OCI-LY7 (cell line): ENCODE results near the gene CFAP97D2.

Source experiments
- EZH2phosphoT487 ChIP-seq: fragments of 200-600 bp; sonication (generic); IDR thresholded peaks from 2 replicates; pipeline ENCODE4 v1.6.1; 2018; ENCODE audit warnings: low read depth, borderline replicate concordance, mild to moderate bottlenecking, mixed run types, antibody characterized with exemption, low read length, moderate library complexity, mixed read lengths
- TF ChIP-seq, protein P1 (sequence below): fragments of 200-600 bp; sonication (generic); conservative IDR thresholded peaks from 2 replicates; pipeline ENCODE4 v1.5.1; 2014; ENCODE audit warnings: mild to moderate bottlenecking, antibody characterized with exemption, low read length, moderate library complexity, mixed read lengths

DNA sequence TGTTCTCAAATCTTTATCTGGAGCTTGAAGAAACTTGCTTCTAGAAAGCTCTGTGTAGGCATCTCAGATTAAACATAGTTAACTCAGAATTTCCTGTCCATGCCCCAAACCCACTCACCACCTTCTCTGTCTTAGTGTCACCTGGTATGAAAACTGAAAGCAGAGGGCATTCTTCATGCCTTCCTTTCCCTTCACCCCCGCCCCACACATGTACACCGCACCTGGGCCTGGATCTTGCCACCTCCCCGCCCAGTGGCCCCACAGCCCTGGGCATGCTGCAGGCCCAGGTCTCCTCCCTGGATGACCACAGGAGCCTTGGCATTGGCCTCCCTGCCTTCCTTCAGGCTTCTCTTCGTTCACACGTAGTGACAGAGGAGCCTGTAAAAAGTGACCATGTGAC lies 15.8 kb downstream of the CFAP97D2 start:
- TF ChIP-seq, protein P1, sequence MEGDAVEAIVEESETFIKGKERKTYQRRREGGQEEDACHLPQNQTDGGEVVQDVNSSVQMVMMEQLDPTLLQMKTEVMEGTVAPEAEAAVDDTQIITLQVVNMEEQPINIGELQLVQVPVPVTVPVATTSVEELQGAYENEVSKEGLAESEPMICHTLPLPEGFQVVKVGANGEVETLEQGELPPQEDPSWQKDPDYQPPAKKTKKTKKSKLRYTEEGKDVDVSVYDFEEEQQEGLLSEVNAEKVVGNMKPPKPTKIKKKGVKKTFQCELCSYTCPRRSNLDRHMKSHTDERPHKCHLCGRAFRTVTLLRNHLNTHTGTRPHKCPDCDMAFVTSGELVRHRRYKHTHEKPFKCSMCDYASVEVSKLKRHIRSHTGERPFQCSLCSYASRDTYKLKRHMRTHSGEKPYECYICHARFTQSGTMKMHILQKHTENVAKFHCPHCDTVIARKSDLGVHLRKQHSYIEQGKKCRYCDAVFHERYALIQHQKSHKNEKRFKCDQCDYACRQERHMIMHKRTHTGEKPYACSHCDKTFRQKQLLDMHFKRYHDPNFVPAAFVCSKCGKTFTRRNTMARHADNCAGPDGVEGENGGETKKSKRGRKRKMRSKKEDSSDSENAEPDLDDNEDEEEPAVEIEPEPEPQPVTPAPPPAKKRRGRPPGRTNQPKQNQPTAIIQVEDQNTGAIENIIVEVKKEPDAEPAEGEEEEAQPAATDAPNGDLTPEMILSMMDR, result no peak
- no peak for TF ChIP-seq EZH2phosphoT487
